AG20443 (cell line): ENCODE results near the gene GTPBP4.
"Not testable (repeated sequence)": the region's sequence is repeated elsewhere in the genome, so short reads cannot be mapped to it uniquely, and the experiment has no call there.

Experiments
- DNase-seq: peaks from one replicate; pipeline ENCODE4 v3.0.0; 2012; ENCODE audit warnings: low spot score, mixed read lengths

GTPBP4 gene

DNA sequence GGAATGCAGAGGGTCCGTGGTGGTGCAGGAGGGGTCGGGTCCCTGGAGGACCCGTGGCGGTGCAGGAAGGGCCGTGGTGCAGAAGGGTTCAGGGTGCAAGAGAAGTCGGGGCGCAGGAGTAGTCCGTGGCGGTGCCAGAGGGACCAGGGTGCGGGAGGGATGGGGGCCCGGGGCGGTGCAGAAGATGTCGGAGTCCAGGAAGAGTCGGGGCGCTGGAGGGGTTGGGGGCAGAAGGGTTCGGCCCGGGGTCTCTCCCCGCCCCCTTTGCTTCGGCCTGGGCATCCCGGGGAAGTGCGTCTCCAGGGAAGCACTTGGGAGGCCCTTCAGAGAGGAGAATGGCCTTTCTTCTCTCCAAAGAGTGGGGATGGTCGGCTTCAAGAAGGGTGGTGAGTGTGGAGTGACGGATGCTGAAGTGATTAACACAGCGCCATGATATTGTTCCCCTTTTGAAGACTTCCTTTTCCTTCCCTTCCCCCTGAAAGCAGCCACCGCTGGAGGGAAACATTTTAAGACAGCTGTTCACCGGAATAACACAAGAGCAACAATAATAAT, 68.9 kb downstream of the GTPBP4 start:
- no peak for DNase-seq

DNA sequence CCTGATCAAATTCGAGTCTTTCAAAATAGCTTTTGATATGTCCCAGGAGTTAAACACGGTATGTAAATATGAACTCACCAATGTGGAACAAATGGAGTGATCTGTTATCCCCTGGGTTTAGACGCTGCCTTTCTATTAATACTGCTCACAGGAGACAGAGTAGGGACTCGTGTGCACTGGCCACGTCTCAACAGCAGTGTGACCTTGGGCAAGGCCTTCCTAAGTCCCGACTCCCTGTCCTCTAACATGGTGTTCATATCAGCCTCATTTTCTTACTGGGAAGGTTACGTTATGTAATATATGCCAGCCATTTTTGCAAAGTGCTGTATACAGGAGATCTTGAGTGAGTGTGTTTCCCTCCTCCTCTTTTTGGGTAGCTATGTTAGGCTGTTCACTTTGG, 69.8 kb downstream of the GTPBP4 start:
- DNase-seq = no peak

DNA sequence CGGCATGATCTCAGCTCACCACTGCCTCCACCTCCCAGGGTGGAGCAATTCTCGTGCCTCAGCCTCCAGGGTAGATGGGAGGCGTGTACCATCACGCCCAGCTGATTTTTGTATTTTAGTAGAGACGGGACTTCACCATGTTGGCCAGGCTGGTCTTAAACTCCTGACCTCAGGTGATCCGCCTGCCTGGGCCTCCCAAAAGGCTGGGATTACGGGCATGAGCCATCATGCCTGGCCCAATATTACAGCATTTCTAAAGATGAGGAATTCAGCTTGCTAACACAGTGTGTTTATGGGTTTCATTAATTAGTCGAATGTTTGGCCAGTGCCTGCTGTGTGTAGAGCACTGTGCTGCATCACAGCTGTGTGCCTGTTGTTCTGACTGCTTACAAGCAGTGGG, 71.7 kb downstream of the GTPBP4 start:
- no peak for DNase-seq

DNA sequence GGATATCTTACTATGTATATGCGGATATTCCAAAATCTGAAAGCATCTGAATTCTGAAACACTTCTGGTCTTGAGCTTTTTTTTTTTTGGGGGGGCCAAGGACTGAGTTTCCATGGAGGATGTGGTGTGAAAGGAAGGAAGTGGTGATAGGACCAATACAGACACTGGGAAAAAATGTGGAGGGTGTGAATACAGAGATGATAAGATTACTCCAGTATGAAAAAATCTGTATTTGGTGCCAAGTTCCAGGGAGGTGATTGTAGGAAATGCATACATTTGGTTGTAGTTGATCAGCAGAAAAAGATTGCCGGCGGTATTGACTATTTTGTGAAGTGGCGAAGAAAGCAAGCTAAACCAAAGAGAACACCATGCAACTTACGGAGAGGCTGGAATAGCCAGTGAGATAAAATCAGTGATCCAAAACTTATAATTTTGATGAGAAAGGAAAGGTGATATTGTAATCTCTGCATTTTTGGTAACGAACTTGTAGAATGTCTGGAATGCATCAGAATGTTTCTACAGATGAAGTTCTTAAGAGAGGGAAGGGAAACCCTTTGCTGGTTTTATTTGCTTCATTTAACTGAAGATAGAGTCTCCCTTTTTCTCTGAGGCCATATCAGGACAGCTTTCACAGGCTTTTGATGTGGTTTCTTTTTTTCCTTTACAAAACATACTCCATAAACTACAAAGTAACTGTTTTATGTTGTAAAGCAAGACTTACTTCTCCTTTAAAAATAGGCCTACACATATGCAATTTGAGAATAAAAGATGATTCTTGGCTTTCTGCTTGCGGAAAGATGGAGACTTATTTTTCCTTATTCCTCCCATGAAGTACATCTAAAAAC, 73.9 kb downstream of the GTPBP4 start:
- no peak for DNase-seq

DNA sequence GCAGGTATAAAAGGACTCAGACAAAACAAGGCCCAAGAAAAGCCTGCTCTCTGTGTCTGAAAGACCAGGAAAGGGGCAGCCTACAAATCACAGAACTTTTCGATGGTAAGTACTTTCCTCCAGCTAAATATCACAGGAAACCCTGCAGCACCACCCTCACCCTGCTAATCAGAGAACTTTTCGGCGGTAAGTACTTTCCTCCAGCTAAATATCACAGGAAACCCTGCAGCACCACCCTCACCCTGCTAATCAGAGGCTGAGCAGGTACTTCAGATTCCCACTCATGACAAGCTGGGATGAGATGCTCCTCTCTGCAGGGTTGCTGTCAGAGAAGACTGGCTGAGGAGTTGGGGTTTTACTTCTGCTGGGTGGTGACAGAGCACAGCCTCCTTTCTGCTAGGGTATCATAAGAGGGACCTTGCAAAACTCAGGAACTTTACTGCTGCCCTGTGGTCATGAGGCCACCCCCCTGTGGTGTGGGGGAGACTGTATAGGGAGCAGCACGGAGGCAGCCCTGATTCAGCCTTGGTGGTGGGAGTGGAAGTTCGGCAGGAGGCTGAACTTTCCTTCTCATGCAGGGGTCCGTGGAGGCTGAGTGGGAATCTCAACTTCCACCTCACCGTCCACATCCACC, 75.1 kb downstream of the GTPBP4 start:
- DNase-seq = no peak

DNA sequence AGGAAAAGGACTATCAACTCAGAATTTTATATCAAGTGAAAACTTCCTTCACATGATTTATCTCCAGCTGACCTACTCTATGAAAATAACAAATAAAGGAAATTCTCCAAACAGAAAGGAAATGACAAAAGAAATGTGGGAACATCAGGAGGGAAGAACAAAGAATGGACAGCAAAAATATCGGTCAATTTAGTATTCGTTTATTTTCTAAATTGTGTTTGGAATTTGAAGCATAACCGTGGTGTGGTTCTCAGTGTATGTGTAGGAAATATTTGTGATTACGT, 76.7 kb downstream of the GTPBP4 start:
- no peak for DNase-seq

DNA sequence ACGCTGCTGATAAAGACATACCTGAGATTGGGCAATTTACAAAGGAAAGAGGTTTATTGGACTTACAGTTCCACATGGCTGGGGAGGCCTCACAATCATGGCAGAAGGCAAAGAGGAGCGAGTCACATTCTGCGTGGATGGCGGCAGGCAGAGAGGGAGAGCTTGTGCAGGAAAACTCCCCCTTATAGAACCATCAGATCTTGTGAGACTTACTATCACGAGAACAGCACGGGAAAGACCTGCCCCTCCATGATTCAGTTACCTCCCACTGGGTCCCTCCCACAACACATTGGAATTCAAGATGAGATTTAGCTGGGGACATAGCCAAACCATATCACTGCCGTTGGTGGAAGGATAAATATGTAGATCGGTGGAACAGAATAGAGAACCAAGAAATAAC, 78.5 kb downstream of the GTPBP4 start:
- not testable (repeated sequence) for DNase-seq

DNA sequence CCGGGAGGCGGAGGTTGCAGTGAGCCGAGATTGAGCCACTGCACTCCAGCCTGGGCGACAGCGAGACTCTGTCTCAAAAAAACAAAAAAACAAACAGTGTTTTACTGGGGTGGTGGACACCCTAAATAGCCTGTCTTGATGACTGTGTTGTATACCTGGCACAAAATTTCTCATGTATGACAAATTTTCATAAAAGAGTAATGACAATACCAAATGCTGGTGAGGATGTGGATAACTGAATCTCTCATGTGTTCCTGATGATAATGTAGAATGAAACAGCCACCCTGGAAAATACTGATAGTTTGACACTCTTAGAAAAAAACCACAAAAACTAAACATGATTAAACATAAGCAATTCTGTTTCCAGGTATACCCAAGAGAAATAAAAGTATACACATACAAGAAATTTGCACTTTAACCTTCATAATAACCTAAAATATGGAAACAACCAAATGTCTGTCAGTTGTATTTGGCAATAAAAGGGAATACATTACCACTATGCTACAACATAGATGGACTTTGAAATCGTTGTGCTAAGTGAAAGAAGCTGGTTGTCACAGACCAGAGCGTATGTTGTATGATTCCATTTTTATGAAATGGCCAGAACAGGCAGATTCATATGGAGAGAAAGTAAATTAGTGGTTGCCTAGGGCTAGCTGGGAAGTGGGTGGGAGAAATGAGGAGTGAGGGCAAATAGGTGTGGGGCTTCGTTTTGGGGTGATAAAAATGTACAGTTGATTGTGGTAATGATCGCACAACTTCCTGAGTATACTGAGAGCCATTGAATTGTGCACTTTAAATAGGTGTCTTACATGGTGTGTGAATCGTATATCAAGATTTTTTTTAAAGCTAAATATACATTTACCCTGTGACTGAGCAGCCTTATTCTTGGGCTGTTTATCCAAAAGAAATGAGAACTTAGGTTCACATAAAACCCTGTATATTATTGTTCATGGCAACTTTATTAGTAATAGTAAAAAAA, 80.4 kb downstream of the GTPBP4 start:
- DNase-seq = no peak
